Ovary (tissue), 3 donors: Measurements from ENCODE around the gene COL28A1.

ENCODE experiments used
- CTCF ChIP-seq, 3 donors: fragments of 450-650 bp in 2 of 3; fragments of 200-600 bp in 1 of 3; IDR thresholded peaks; one replicate each; pipeline versions ENCODE4 v1.5.1 to v1.8.0; 2016 to 2022; ENCODE audit warnings: antibody characterized with exemption in 3 of 3, mild to moderate bottlenecking in 1 of 3
- POLR2A ChIP-seq: fragments of 450-650 bp; IDR thresholded peaks from one replicate; pipeline ENCODE4 v1.6.1; 2017; ENCODE audit warnings: antibody characterized with exemption, mild to moderate bottlenecking, moderate library complexity
- donor health status: DM: no; HTN: no; CAD: no.

- TF ChIP-seq CTCF (IDR thresholded peaks at IDR 0.05) (no peak), POLR2A (no peak)
Measured at GRCh38 chr7:7427363-7427762, 108.3 kb downstream of the COL28A1 start.
